Liver (tissue), 9 donors: ENCODE measurements around the gene N4BP2. TPM values are rescaled to one million over a fixed set of nuclear protein-coding genes. Genes with fewer than 3 reads are reported as not detected.

Source experiments
- DNase-seq: peaks from one replicate; pipeline ENCODE4 v3.0.0-alpha.2; 2017; ENCODE audit warnings: low spot score
- H3K27ac ChIP-seq, 2 donors: one replicate each; pipeline ENCODE4 v1.7.0; 2013; ENCODE audit warnings: inconsistent platforms in 2 of 2, low read length in 2 of 2, control low read depth in 1 of 2, low read depth in 1 of 2, mild to moderate bottlenecking in 1 of 2
- H3K27me3 ChIP-seq, 4 donors: one replicate each; pipeline versions ENCODE4 v1.6.1 to v1.7.0; 2013; ENCODE audit warnings: low read length in 3 of 4, inconsistent platforms in 1 of 4, mild to moderate bottlenecking in 1 of 4, moderate library complexity in 1 of 4; ENCODE audit not compliant: control insufficient read depth in 4 of 4, insufficient read depth in 4 of 4
- H3K36me3 ChIP-seq, 4 donors: one replicate each; pipeline versions ENCODE4 v1.6.1 to v1.7.0; 2013; ENCODE audit warnings: low read length in 3 of 4, mild to moderate bottlenecking in 3 of 4, low read depth in 1 of 4, moderate library complexity in 1 of 4; ENCODE audit not compliant: control insufficient read depth in 4 of 4, insufficient read depth in 3 of 4
- H3K4me1 ChIP-seq, 4 donors: one replicate each; pipeline versions ENCODE4 v1.6.1 to v1.7.0; 2013; ENCODE audit warnings: low read length in 3 of 4, mild to moderate bottlenecking in 3 of 4, moderate library complexity in 1 of 4; ENCODE audit not compliant: control insufficient read depth in 4 of 4, insufficient read depth in 4 of 4
- H3K4me3 ChIP-seq, 3 donors: one replicate each; pipeline versions ENCODE4 v1.6.1 to v1.7.0; 2013; ENCODE audit warnings: low read length in 3 of 3, control low read depth in 1 of 3, low read depth in 1 of 3, mild to moderate bottlenecking in 1 of 3
- H3K9ac ChIP-seq, 2 donors: one replicate each; pipeline ENCODE4 v1.7.0; 2013; ENCODE audit warnings: low read length in 2 of 2, mild to moderate bottlenecking in 2 of 2, moderate library complexity in 2 of 2, control low read depth in 1 of 2, low read depth in 1 of 2
- H3K9me3 ChIP-seq, 4 donors: one replicate each; pipeline versions ENCODE4 v1.6.1 to v1.7.0; 2013; ENCODE audit warnings: low read length in 3 of 4; ENCODE audit not compliant: control insufficient read depth in 4 of 4
- ATF3 ChIP-seq: IDR thresholded peaks from 2 replicates; pipeline ENCODE4 v1.6.1; 2016; ENCODE audit warnings: antibody characterized with exemption
- CTCF ChIP-seq: fragments of 150-350 bp; IDR thresholded peaks from 2 replicates; pipeline ENCODE4 v1.5.1; 2017; ENCODE audit warnings: improper control_type of control experiment, low read depth, low read length; ENCODE audit not compliant: missing input control
- FOXA1 ChIP-seq: IDR thresholded peaks from 2 replicates; pipeline ENCODE4 v1.6.1; 2016; ENCODE audit warnings: antibody characterized with exemption
- GABPA ChIP-seq, 2 donors: IDR thresholded peaks in 1 of 2; conservative IDR thresholded peaks in 1 of 2; 2 replicates each; pipeline ENCODE4 v1.6.1; 2016; ENCODE audit warnings: antibody characterized with exemption in 2 of 2, mild to moderate bottlenecking in 1 of 2, moderate library complexity in 1 of 2
- HNF4A ChIP-seq, 2 donors: conservative IDR thresholded peaks; 2 replicates each; pipeline ENCODE4 v1.6.1; 2016; ENCODE audit warnings: antibody characterized with exemption in 2 of 2, mild to moderate bottlenecking in 2 of 2
- HNF4G ChIP-seq: IDR thresholded peaks from 2 replicates; pipeline ENCODE4 v1.6.1; 2016; ENCODE audit warnings: antibody characterized with exemption
- JUND ChIP-seq, 2 donors: IDR thresholded peaks; 2 replicates each; pipeline ENCODE4 v1.6.1; 2016; ENCODE audit warnings: antibody characterized with exemption in 2 of 2
- NR2F2 ChIP-seq: IDR thresholded peaks from 2 replicates; pipeline ENCODE4 v1.6.1; 2016; ENCODE audit warnings: antibody characterized with exemption
- REST ChIP-seq: IDR thresholded peaks from 2 replicates; pipeline ENCODE4 v1.6.1; 2016; ENCODE audit warnings: antibody characterized with exemption, mild to moderate bottlenecking
- RXRA ChIP-seq, 2 donors: IDR thresholded peaks; 2 replicates each; pipeline ENCODE4 v1.6.1; 2017 to 2018; ENCODE audit warnings: antibody characterized with exemption in 2 of 2, mild to moderate bottlenecking in 1 of 2
- TAF1 ChIP-seq: conservative IDR thresholded peaks from 2 replicates; pipeline ENCODE4 v1.6.1; 2016; ENCODE audit warnings: antibody characterized with exemption, mild to moderate bottlenecking
- WGBS: extraction: QIAGEN DNeasy Blood & Tissue Kit; methylation state at CpG from one replicate; pipeline ENCODE4 v1.1.7; 2013; 5-methylcytosine and 5-hydroxymethylcytosine counted together
- polyA plus RNA-seq, 2 donors: library from polyadenylated mRNA; stranded (reverse) in 1 of 2; unstranded in 1 of 2; fragments of 200-250 nt in 1 of 2; fragments of >200 nt in 1 of 2; fragmentation: Nextera tagmentation in 1 of 2; extraction: Ambion mirVana in 1 of 2; gene quantifications; one replicate each; pipeline versions ENCODE4 v1.2.1 to v1.2.3, GENCODE V29; 2013 to 2015
- total RNA-seq, 2 donors: library from RNA; depleted of rRNA; stranded (reverse); fragments of >200 nt; gene quantifications; one replicate each; pipeline ENCODE4 v1.2.3, GENCODE V29; 2014
- donor health status: healthy.
- donor health status: healthy.
- donor health status: healthy.
- donor health status: healthy.
- donor health status: healthy.

N4BP2 gene
- total and polyA plus RNA-seq, 4 donors, result 2.3 to 19.9 (median 11.0) TPM

- Histone ChIP-seq H3K36me3 (no peaks in the 10 kb centered on the region), H3K27me3 (no peaks in the 10 kb centered on the region), H3K27ac (peak overlapping the region; percentile 30 to 40), H3K9ac (peak overlapping the region in 1 of 2 donors; percentile 80), H3K9me3 (no peaks in the 10 kb centered on the region), H3K4me3 (no peak overlapping the region), H3K4me1 (no peaks in the 10 kb centered on the region)
- DNase-seq, result no peak
- peak; percentile 45 for TF ChIP-seq REST
- TF ChIP-seq NR2F2, result no peak
- WGBS, result 73% methylated on average over 15 of the region's 15 CpGs
Observed at GRCh38 chr4:40199999-40200874, 143.6 kb downstream of the N4BP2 start.

- H3K4me1 ChIP-seq, result no peaks in the 10 kb centered on the region
- H3K36me3 ChIP-seq, result no peaks in the 10 kb centered on the region
- 63% methylated on average over 13 of the region's 13 CpGs for WGBS
- H3K27me3 ChIP-seq, result no peaks in the 10 kb centered on the region
- no peak overlapping the region for H3K4me3 ChIP-seq
- TF ChIP-seq ATF3, result no peak
- TF ChIP-seq NR2F2, result no peak
- TF ChIP-seq GABPA (IDR thresholded peaks at IDR 0.05 in 1 of 2, conservative IDR thresholded peaks at IDR 0.05 in 1 of 2), result no peak
- TF ChIP-seq RXRA (IDR thresholded peaks at IDR 0.05), result no peak
- no peak for TF ChIP-seq REST
- no peak for TF ChIP-seq FOXA1
- TF ChIP-seq HNF4G, result no peak
- TF ChIP-seq TAF1, result no peak
- TF ChIP-seq CTCF, result no peak
- no peak for TF ChIP-seq HNF4A (conservative IDR thresholded peaks at IDR 0.05)
- no peak for TF ChIP-seq JUND (IDR thresholded peaks at IDR 0.05)
- H3K9me3 ChIP-seq, result no peaks in the 10 kb centered on the region
- no peak for DNase-seq
- H3K27ac ChIP-seq, result peak overlapping the region in 1 of 2 donors; percentile 39
- H3K9ac ChIP-seq, result no peak overlapping the region
Observed at GRCh38 chr4:40200875-40201801, 144.5 kb downstream of the N4BP2 start.
